NK-92 (cell line): ENCODE measurements around the gene FOXP4.

Source experiments
- DNase-seq: peaks from one replicate; lab custom pipeline; 2025; ENCODE audit not compliant: unreplicated experiment; lab: John Stamatoyannopoulos, UW

FOXP4 gene

GRCh38 chr6:41580690-41581089 is 34.5 kb downstream of the FOXP4 start:
- DNase-seq, result no peak

DNA sequence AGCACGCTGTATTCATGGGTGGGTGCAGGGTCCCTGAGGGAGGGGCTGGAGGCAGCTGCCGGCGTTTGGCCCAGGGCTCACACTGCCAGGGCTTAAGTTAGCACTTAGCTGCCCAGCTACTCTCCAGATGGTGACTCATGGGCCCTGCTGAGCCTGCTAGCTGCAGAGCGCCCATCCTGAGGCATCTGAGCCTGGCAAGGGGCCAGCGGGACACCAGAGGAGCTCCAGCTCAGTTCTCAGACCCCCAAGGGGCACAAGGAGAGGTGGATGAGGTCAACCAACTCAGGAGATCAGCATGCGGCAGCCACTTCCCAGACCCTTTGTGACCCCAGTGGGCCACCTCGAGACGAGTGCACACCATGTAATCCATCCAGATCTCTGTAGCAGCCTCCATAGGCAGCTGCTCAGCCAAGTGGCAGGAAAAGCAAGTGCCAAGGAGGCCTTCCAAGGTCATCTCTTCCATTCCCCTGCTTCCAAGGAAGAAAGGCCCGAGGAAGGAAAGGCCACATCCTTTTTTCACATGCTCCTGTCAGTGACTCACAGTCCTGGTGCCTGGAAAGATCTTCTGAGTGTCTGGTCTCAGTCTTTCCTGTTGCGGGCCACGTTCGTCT is 35.3 kb downstream of the FOXP4 start:
- DNase-seq, result no peak

GRCh38 chr6:41582540-41582939 is 36.4 kb downstream of the FOXP4 start:
- DNase-seq, result no peak

- no peak for DNase-seq
Observed at GRCh38 chr6:41583565-41583964, 37.4 kb downstream of the FOXP4 start.

DNA sequence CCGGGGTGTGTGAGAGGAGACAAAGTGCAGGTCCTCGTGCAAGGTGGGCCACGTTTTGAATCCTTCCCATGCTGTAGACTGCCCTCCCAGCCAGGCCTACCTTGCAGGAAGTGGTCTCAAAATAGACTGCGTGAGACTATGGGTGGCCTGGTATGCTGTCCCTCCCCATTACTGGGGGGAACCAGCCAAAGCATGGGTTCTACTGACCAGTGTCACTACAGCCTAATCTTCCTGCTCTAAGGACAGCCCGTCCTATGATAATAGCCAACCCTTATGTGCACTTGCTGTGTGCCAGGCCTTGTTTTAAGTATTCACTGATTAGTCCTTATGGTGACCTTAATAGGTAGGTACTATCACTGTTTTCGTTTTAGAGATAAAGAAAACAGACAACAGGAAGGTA is 38.0 kb downstream of the FOXP4 start:
- DNase-seq, result no peak

GRCh38 chr6:41584668-41585205 is 38.6 kb downstream of the FOXP4 start:
- no peak for DNase-seq

DNA sequence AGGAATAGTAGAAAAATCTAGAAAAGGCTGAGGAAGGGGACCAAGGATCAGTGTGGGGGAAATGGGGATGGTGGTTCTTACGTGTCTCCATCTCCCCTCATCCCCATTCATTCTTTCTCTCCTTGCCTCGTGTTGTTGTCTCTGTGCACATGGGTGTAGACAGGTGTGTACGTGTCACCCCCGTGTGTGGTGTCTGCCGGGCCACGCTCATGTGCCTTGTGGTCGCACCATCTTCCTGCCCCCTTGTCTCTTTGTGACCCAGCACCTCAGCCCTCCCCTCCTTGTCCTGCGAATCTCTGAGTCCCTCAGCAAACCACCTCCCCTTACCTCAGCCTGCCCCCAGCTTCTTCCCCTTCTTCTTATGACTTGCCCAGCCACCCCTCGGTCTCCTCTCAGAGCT is 39.4 kb downstream of the FOXP4 start:
- no peak for DNase-seq

- no peak for DNase-seq
Observed at GRCh38 chr6:41586252-41587007, 40.2 kb downstream of the FOXP4 start.

- DNase-seq, result no peak
Observed at GRCh38 chr6:41587131-41587879, 41.1 kb downstream of the FOXP4 start.

GRCh38 chr6:41588111-41588510 is 41.9 kb downstream of the FOXP4 start:
- DNase-seq, result no peak

DNA sequence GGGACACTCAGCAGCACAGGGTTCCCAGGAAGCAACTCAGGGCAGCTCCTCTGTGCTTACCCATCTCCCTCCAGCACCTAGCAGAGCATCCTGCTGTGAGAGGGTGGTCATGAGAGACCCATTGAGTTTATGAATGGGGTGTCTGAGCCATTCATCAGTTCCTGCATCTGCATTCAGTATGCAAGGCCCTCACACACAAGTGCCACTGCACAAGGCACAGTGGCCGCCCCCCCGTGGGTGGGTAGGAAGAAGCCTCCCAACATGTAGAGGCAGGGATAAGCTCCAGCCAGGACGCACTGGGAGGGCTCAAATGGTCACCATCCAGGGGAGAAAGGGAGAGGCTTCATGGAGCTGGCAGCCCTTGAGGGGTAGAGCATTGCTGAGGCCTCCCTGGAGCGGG is 43.0 kb downstream of the FOXP4 start:
- no peak for DNase-seq

GRCh38 chr6:41589636-41590622 is 43.7 kb downstream of the FOXP4 start:
- no peak for DNase-seq

- DNase-seq, result no peak
Observed at GRCh38 chr6:41591122-41591521, 44.9 kb downstream of the FOXP4 start.

GRCh38 chr6:41591859-41592502 is 45.8 kb downstream of the FOXP4 start:
- DNase-seq, result no peak

- DNase-seq, result no peak
Observed at GRCh38 chr6:41593406-41593805, 47.2 kb downstream of the FOXP4 start.

- DNase-seq, result no peak
Observed at GRCh38 chr6:41593839-41594238, 47.7 kb downstream of the FOXP4 start.

- DNase-seq, result no peak
Observed at GRCh38 chr6:41594326-41594725, 48.1 kb downstream of the FOXP4 start.

GRCh38 chr6:41594766-41595165 is 48.6 kb downstream of the FOXP4 start:
- no peak for DNase-seq

- DNase-seq, result no peak
Observed at GRCh38 chr6:41595166-41595565, 49.0 kb downstream of the FOXP4 start.

DNA sequence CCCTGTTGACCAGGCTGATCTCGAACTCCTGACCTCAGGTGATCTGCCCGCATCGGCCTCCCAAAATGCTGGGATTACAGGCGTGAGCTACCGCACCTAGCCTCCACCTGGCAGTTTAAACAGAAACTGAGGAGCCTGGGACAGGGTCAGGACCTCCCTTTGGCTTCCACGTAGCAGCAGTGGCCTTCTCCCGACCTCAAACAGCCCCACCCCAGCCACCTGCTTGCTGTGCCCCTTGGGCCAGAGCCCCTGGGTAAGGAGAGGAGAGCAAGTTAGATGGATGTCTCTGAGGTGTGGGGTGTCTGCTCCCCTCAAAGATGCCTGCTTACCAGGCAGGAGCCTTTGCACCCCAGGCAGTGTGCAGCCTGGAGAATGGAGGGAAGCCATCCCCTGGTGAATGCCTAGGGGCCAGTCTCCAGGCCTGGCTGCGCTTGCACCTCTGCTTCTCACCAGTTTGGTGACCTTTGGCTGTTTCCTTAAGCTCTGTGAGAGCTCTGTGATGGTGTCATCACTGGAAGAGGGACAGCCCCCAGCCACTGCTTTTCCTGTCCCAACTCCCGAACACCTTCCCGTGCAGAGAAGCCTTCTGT is 50.0 kb downstream of the FOXP4 start:
- no peak for DNase-seq
